Parietal lobe (tissue), 1 donor: ENCODE measurements around the gene GAGE2A. TPM values are rescaled to one million over a fixed set of nuclear protein-coding genes. Genes with fewer than 3 reads are reported as not detected.

Source experiments
- total RNA-seq: library from RNA; depleted of rRNA; stranded (reverse); fragments of >200 nt; gene quantifications from one replicate; pipeline ENCODE4 v1.2.3, GENCODE V29; 2014

GAGE2A gene, protein sequence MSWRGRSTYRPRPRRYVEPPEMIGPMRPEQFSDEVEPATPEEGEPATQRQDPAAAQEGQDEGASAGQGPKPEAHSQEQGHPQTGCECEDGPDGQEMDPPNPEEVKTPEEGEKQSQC
- not detected for total RNA-seq

DNA sequence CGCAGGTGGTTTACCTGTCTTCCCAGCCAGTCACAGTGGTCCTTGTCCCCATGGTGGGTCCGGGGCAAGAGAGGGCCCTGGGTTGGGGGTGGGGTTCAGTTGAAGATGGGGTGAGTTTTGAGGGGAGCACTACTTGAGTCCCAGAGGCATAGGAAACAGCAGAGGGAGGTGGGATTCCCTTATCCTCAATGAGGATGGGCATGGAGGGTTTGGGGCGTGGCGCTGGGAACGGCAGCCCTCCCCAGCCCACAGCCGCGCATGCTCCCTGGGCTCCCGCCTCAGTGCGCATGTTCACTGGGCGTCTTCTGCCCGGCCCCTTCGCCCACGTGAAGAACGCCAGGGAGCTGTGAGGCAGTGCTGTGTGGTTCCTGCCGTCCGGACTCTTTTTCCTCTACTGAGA is at the start of gene GAGE2A:
TSS of gene GAGE2A (plus strand) at position 301 of the 400 bp plus-strand sequence. CDS start 1,155 bp downstream, outside the sequence.

GRCh38 chrX:49541433-49541832 is 47.9 kb upstream of the GAGE2A start, which contains the start of gene GAGE12D:
Gene GAGE12D, plus strand, starts transcription at chrX:49541733. Its CDS starts 1,155 bp downstream, at chrX:49542888.

GRCh38 chrX:49550989-49551388 is 38.3 kb upstream of the GAGE2A start, which contains the start of gene GAGE12E:
Gene GAGE12E, plus strand, starts transcription at chrX:49551289. Its CDS starts 1,155 bp downstream, at chrX:49552444.

DNA sequence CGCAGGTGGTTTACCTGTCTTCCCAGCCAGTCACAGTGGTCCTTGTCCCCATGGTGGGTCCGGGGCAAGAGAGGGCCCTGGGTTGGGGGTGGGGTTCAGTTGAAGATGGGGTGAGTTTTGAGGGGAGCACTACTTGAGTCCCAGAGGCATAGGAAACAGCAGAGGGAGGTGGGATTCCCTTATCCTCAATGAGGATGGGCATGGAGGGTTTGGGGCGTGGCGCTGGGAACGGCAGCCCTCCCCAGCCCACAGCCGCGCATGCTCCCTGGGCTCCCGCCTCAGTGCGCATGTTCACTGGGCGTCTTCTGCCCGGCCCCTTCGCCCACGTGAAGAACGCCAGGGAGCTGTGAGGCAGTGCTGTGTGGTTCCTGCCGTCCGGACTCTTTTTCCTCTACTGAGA is 28.8 kb upstream of the GAGE2A start, which contains the start of gene GAGE12F:
TSS of gene GAGE12F (plus strand) at position 301 of the 400 bp plus-strand sequence. CDS start 1,155 bp downstream, outside the sequence.

GRCh38 chrX:49570100-49570499 is 19.2 kb upstream of the GAGE2A start, which contains the start of gene GAGE12G:
Gene GAGE12G, plus strand, starts transcription at chrX:49570400. Its CDS starts 1,155 bp downstream, at chrX:49571555.

DNA sequence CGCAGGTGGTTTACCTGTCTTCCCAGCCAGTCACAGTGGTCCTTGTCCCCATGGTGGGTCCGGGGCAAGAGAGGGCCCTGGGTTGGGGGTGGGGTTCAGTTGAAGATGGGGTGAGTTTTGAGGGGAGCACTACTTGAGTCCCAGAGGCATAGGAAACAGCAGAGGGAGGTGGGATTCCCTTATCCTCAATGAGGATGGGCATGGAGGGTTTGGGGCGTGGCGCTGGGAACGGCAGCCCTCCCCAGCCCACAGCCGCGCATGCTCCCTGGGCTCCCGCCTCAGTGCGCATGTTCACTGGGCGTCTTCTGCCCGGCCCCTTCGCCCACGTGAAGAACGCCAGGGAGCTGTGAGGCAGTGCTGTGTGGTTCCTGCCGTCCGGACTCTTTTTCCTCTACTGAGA is 9.6 kb upstream of the GAGE2A start, which contains the start of gene GAGE12H:
TSS of gene GAGE12H (plus strand) at position 301 of the 400 bp plus-strand sequence. CDS start 1,155 bp downstream, outside the sequence.

DNA sequence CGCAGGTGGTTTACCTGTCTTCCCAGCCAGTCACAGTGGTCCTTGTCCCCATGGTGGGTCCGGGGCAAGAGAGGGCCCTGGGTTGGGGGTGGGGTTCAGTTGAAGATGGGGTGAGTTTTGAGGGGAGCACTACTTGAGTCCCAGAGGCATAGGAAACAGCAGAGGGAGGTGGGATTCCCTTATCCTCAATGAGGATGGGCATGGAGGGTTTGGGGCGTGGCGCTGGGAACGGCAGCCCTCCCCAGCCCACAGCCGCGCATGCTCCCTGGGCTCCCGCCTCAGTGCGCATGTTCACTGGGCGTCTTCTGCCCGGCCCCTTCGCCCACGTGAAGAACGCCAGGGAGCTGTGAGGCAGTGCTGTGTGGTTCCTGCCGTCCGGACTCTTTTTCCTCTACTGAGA is 9.4 kb downstream of the GAGE2A start, which contains the start of gene GAGE1:
TSS of gene GAGE1 (plus strand) at position 301 of the 400 bp plus-strand sequence. CDS start 1,155 bp downstream, outside the sequence.

Other genes with a start within 250 kb of the GAGE2A start
- not detected for gene GAGE12C, start 57.3 kb upstream of the GAGE2A start, total RNA-seq
- gene GAGE12D, start 47.8 kb upstream of the GAGE2A start, total RNA-seq: not detected
- gene GAGE12E, start 38.2 kb upstream of the GAGE2A start, total RNA-seq: not detected
- gene GAGE12F, start 28.7 kb upstream of the GAGE2A start, total RNA-seq: not detected
- not detected for gene GAGE12G, start 19.1 kb upstream of the GAGE2A start, total RNA-seq
- gene GAGE12H, start 9.5 kb upstream of the GAGE2A start, total RNA-seq: not detected
- gene GAGE1, start 9.5 kb downstream of the GAGE2A start, total RNA-seq: not detected
- not detected for gene PAGE1, start 106.5 kb downstream of the GAGE2A start, total RNA-seq
- gene PAGE4, start 239.8 kb downstream of the GAGE2A start, total RNA-seq: not detected